Mucosa of descending colon (tissue), 3 donors: ENCODE data around the gene UNC13A. TPM values are rescaled to one million over a fixed set of nuclear protein-coding genes. Genes with fewer than 3 reads are reported as not detected.
A peak's percentile ranks its signal among the peaks of the same experiment; 100 is the strongest.

Experiments used
- ATAC-seq: fragments of 200-7000 bp; cut with Tn5 transposase; one replicate; pipeline ENCODE4 v1.9.1; 2020; ENCODE audit warnings: mild to moderate bottlenecking, moderate library complexity
- DNase-seq, 3 donors: peaks; one replicate each; pipeline ENCODE4 v3.0.0-alpha.2; 2020
- H3K36me3 ChIP-seq: fragments of 200-600 bp; one replicate; pipeline ENCODE4 v1.8.0; 2021; ENCODE audit warnings: low read depth, mild to moderate bottlenecking
- H3K4me1 ChIP-seq: fragments of 200-600 bp; one replicate; pipeline ENCODE4 v1.8.0; 2021; ENCODE audit warnings: low read depth, mild to moderate bottlenecking
- H3K4me3 ChIP-seq: fragments of 200-600 bp; one replicate; pipeline ENCODE4 v1.8.0; 2021; ENCODE audit warnings: mild to moderate bottlenecking
- H3K9me3 ChIP-seq: fragments of 200-600 bp; one replicate; pipeline ENCODE4 v1.8.0; 2021; ENCODE audit warnings: mild to moderate bottlenecking
- intact Hi-C, 2 donors: fragments of 100-400 bp; cut with DNase I in 1 of 2; cut with micrococcal nuclease in 1 of 2; formaldehyde crosslinking; loops; one replicate each; pipeline versions ENCODE4 v1.11.0 to v1.11.1; 2022; cut with DNase I, micrococcal nuclease
- total RNA-seq, 3 donors: library from RNA; stranded (reverse); fragmentation: NEBNext Ultra II Directional in 2 of 3; extraction: Animal tissue kit (Norgen Biotek cat#: 25700) in 2 of 3; gene quantifications; one replicate each; pipeline versions ENCODE4 v1.2.1 to v1.2.4, GENCODE V29; 2021 to 2023
- TF ChIP-seq, protein P1 (sequence below): fragments of 200-600 bp; IDR thresholded peaks from one replicate; pipeline ENCODE4 v1.8.0; 2022; ENCODE audit warnings: antibody characterized with exemption, mild to moderate bottlenecking
- donor health status: DM: no; HTN: no; CAD: no; lungs with moderate emphysema.
- donor health status: DM: no; HTN: no; CAD: no.
- donor health status: DM: no; HTN: yes; CAD: no.

UNC13A gene
- total RNA-seq, 3 donors from 2014 or later, result 0.53 to 0.85 (median 0.72) TPM

GRCh38 chr19:17665058-17665457, 23.1 kb downstream of the UNC13A start:
- intact Hi-C loops, result no loop called here
- ATAC-seq, result no peak
- Histone ChIP-seq H3K36me3 (no peaks in the 10 kb centered on the region), H3K9me3 (peaks cover 20% of the 10 kb centered on the region), H3K4me1 (no peaks in the 10 kb centered on the region), H3K4me3 (no peak overlapping the region)
- TF ChIP-seq, protein P1, sequence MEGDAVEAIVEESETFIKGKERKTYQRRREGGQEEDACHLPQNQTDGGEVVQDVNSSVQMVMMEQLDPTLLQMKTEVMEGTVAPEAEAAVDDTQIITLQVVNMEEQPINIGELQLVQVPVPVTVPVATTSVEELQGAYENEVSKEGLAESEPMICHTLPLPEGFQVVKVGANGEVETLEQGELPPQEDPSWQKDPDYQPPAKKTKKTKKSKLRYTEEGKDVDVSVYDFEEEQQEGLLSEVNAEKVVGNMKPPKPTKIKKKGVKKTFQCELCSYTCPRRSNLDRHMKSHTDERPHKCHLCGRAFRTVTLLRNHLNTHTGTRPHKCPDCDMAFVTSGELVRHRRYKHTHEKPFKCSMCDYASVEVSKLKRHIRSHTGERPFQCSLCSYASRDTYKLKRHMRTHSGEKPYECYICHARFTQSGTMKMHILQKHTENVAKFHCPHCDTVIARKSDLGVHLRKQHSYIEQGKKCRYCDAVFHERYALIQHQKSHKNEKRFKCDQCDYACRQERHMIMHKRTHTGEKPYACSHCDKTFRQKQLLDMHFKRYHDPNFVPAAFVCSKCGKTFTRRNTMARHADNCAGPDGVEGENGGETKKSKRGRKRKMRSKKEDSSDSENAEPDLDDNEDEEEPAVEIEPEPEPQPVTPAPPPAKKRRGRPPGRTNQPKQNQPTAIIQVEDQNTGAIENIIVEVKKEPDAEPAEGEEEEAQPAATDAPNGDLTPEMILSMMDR, result no peak
- no peak for DNase-seq

DNA sequence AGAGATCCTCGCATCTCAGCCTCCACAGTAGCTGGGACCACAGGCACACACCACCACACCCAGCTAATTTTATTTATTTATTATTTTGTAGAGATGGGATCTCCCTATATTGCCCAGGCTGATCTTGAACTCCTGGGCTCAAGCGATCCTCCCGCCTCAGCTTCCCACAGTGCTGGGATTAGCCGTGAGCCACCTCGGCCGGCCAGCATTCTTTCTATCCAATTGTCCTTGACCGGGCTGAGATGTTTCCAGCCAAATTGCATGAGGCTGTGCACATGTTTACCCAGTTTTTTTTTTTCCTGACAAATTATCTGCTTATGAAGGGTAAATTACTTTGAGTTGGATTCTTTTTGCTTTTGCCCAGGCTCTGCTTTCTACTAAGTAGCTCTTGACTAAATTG, 28.2 kb downstream of the UNC13A start:
- Histone ChIP-seq H3K9me3 (peaks cover 13% of the 10 kb centered on the region), H3K4me3 (no peak overlapping the region), H3K4me1 (no peaks in the 10 kb centered on the region), H3K36me3 (no peaks in the 10 kb centered on the region)
- ATAC-seq (no peak), DNase-seq (no peak)
- TF ChIP-seq, protein P1, result no peak
- intact Hi-C loops, result no loop called here

- no peaks in the 10 kb centered on the region for H3K4me1 ChIP-seq
- no peaks in the 10 kb centered on the region for H3K36me3 ChIP-seq
- H3K4me3 ChIP-seq, result no peak overlapping the region
- DNase-seq (no peak), ATAC-seq (no peak)
- TF ChIP-seq, protein P1, result no peak
- intact Hi-C loops, result no loop called here
- no peaks in the 10 kb centered on the region for H3K9me3 ChIP-seq
These were observed 29.5 kb downstream of the UNC13A start for GRCh38 chr19:17658666-17659065.

- Histone ChIP-seq H3K4me1 (no peaks in the 10 kb centered on the region), H3K36me3 (no peaks in the 10 kb centered on the region), H3K4me3 (no peak overlapping the region), H3K9me3 (no peaks in the 10 kb centered on the region)
- intact Hi-C loops, result no loop called here
- TF ChIP-seq, protein P1, result no peak
- ATAC-seq (no peak), DNase-seq (no peak)
These were observed 29.9 kb downstream of the UNC13A start for GRCh38 chr19:17658240-17658639.

DNA sequence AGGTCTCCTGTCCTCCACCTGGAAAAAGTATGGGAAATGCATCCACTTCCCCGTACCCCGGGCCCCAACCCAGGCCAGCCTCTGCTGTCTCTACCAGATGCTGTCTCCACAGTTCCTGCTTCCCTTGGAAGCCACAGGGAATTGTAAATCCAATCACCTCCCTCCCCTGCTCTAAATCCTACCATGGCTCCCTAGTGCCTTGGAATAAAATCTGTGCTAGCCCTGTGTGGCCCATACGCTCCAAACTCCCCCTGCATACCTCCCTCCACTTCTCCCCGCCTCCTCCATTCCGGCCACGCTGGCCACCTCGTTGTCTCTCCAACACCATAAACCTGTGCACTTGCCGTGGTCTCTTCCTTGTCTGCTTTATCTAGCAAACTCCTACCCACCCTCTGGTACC, 31.2 kb downstream of the UNC13A start:
- no peak overlapping the region for H3K4me3 ChIP-seq

More for the DNA sequence above, 31.2 kb downstream of the UNC13A start:
- Histone ChIP-seq H3K9me3 (no peaks in the 10 kb centered on the region), H3K36me3 (no peaks in the 10 kb centered on the region), H3K4me1 (no peaks in the 10 kb centered on the region)
- ATAC-seq (no peak), DNase-seq (peak in 1 of 3 donors; percentile 22)
- TF ChIP-seq, protein P1, result no peak
- intact Hi-C loops, result no loop called here
